Right hindlimb (tissue), 1 donor: Measurements from ENCODE around the gene LRRC66.

ENCODE experiments used
- DNase-seq: peaks from one replicate; pipeline ENCODE4 v3.0.0-alpha.2; 2018

LRRC66 gene, protein sequence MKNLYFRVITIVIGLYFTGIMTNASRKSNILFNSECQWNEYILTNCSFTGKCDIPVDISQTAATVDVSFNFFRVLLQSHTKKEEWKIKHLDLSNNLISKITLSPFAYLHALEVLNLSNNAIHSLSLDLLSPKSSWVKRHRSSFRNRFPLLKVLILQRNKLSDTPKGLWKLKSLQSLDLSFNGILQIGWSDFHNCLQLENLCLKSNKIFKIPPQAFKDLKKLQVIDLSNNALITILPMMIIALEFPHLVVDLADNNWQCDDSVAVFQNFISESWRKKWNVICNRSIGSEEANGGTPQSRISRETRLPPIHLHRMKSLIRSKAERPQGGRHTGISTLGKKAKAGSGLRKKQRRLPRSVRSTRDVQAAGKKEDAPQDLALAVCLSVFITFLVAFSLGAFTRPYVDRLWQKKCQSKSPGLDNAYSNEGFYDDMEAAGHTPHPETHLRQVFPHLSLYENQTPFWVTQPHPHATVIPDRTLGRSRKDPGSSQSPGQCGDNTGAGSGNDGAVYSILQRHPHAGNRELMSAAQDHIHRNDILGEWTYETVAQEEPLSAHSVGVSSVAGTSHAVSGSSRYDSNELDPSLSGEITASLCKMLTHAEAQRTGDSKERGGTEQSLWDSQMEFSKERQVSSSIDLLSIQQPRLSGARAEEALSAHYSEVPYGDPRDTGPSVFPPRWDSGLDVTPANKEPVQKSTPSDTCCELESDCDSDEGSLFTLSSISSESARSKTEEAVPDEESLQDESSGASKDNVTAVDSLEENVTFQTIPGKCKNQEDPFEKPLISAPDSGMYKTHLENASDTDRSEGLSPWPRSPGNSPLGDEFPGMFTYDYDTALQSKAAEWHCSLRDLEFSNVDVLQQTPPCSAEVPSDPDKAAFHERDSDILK

DNA sequence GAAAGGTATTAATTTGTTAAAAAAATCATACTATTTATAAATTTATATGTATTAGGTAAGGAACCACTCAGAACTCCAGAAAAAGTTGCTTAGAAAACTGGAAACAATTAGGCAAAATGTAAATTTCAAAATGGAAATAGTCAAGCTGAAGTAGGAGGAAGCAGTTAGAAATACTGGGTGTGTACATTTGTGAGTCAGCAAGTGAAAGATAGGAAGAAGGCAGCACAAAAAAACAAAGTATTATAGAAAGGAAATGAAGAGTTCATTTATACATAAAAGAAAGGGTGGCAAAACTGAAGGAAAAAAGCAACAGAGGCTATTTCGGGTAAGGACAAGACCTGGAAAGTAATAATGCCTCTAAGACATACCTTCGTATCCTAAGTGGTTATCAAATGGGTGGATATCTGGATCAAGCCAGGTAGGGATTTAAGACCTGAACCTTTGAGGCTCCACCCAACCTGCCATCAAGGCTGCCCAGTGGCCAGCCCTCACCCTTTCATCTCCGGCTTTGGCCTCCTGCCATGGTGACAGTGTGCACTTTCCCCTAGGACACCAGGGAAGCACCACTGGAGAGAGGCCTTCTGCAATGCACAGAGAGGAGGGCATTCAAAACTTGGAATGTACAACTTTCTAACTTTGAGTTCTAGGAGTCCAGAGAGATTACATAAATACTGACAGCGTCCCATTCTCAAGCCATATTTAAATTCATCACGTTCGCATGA, at the start of gene LRRC66:
Gene LRRC66, minus strand, starts transcription at position 428 of the 722 bp plus-strand sequence. CDS start 2,750 bp downstream, outside the sequence.
- DNase-seq: no peak

DNA sequence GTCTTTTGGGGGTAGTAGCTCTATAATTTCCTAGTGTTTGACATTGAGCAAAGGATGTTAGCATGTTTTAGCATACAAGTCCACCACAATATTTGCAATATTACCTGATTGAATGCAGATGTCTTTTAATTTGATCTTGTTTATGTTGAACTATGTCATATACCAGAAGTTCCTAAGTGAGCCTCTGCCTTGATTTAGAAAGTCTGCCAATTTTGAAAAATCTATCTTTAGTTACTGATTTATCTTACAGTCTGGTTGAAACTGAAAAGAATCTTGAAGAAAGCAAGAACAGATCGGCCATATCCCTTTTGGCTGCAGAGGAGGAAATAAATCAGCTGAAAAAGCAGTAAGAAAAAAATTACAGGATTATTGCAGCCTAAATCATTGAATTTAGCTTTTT, 49.4 kb upstream of the LRRC66 start:
- no peak for DNase-seq

DNA sequence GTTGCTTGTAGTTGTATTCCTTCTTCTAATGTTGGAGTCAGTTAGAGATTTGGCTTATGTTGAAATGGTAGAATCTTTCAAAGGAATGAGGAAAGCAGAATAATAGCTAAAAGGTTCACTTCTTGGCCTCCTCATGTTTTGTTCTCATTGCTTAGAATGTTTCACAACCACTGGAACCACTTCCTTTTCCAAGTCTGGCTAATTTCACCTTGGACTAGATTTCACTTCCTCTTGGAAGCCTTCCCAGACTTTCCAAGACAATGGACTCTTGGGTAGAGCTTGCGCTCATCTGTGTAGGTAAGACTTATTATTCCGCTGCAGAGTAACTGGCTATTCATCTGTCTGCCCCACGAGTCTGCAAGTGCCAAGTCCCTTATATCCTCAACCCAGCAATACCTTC, 39.2 kb upstream of the LRRC66 start:
- DNase-seq: peak; percentile 39

DNA sequence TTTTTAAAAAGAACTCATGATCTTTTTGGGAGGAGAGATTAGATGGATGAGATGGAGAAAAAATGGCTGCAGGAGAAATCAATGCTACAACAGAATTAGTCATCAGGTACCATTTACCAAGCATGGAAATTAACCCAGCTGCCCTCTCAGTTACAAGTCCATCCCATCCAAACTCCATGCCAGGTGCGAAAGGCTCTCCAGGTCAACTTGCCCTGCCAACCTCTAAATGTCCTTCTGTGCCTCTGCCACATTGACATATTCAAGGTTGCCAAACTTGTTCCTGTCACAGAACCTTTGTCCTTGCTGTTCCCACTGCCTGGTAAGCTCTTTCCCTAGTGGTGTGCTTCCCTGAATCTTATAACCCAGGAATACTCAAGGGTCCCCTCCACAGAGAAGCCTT, 38.1 kb upstream of the LRRC66 start:
- DNase-seq: no peak

DNA sequence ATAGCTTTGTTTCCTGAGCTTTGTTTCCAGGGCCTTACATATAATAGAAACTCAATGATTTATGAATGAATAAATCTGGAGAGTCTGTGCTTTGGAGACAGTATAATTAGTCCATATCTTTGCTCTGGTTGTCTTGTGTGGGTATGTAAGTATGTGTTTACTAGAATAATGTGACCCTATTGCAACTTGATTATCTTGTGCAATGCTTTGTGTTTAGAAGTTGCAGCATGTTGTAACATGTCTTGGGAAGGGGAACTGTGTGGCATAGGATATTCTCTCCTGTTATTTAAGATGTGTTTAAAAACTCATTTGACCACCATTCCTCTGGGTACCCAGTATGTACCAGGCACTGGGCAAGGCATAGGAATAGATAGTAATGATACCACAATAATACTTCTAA, 37.0 kb upstream of the LRRC66 start:
- DNase-seq: no peak

DNA sequence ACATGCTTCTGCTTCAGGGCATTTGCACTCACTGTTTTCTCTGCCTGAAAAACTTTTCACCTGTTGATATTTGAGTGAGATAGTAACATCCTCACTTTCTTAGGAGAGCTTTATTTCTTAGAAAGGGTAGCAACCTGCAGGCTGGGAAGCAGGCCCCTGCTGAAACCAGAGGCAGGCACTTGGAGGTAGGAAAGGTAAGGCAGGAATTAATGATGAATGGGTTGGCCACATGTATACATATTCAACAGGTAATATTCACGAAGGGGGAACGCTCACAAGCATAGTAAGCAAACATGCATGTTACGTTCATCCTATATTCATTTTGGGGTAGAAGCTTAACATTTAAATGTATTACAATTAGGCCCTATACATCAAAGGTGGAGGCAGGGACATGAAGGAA, 34.1 kb upstream of the LRRC66 start:
- no peak for DNase-seq

DNA sequence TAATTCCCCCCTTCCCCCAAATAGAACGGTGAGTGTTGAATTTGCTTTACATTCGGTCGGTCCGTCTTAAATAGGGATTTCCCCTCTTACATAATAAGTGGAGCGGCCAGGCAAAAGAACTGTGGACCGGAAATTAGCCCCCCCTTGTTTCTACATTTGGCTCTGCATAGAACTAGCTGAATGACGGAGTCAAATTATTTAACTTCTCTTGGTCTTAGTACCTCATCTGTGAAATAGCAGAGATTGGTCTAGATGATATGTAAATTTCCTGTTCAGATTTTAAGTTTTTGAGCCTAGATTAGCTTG, 32.3 kb upstream of the LRRC66 start:
- peak; percentile 23 for DNase-seq

DNA sequence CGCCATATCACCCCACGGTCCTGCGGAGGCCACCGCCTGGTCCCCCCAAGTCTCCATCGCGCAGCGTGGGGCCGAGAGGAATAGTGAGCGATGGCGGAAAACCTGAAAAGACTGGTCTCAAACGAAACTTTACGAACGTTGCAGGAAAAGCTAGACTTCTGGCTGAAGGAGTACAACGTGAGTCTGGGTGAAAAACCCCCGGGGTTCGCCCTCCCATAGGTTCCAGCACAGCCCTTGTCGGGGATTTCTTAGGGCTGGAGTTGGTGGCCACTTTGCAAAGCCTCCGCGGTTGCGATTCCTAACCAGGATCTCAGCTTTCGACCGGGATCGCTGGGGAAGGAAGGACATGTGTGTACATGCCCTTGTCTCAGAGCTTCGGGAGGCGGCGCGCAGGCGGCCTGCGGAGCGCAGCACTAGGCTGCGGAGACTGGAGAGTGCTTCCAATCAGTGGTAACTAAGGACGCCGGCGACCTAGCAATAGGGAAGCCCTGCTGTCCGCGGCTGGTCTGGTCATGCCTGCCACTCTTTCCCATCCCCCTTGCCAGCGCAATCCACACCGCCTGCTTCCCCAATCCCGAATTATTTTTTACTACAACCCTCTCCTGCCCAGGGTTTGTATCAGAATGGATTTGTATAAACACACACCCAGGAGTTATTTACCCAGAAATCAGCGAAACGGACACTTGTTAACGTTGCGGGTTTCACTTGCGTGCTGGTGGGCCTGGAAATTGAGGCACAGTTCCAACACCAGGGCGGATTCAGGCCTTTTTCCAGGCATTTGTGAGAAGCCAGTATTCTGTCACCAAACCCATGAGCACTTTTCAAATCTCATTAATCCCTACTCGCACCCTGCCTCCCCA, 31.7 kb upstream of the LRRC66 start:
- DNase-seq: peak; percentile 83

DNA sequence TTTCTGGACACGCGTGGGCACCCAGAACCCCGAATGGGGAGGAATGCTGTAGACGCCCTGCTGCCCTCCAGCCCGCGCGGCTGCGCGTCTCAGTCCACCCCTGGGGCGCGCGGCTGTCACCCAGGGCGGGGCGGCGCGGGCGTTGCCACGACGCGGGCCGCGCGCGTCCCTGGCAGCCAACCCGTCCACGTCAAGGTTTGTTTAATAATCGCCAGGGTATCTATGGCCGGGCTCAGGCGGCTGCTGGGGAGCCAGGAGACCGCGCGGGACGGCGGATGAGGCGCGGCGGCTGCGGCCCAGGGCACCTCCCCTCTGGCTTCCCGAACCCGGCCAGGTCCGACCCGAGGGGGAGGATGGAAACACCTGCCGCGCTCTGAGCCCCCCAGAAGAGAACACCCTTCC, 31.1 kb upstream of the LRRC66 start, which contains the start of gene SPATA18:
Gene SPATA18, plus strand, starts transcription at position 92 of the 402 bp plus-strand sequence. CDS start 401 bp downstream, outside the sequence.
- DNase-seq: peak; percentile 51

DNA sequence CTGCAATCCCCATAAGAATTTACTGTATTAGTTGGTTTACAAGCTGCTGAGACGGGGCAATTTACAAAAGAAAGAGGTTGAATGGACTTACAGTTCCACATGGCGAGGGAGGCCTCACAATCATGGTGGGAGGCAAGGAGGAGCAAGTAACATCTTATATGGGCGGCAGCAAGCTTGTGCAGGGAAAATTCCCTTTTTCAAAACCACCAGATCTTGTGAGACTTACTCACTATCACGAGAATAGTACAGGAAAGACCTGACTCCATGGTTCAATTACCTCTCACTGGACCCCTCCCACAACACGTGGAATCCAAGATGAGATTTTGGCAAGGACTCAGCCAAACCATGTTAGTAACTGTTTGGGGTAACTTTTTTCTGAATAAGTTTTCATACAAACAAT, 29.1 kb upstream of the LRRC66 start:
- no peak for DNase-seq

DNA sequence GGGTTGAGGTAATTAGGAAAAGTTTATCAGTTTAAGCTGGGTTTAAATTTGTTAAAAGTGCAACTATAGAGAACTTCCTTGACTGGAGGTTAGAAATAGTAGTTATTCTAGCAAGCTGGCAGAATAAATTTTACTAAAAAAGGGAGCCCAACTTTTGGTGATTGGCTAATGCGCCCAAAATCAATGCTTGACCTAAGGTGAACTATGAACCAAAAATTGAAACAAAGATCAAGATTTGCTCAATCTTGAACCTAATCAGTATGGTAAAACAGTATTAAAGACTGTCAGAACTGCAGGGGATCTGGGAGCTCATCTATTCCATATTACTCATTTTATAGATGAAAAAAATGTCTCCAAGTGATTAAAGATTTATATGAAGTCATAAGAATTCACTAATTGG, 24.9 kb upstream of the LRRC66 start:
- DNase-seq: no peak

DNA sequence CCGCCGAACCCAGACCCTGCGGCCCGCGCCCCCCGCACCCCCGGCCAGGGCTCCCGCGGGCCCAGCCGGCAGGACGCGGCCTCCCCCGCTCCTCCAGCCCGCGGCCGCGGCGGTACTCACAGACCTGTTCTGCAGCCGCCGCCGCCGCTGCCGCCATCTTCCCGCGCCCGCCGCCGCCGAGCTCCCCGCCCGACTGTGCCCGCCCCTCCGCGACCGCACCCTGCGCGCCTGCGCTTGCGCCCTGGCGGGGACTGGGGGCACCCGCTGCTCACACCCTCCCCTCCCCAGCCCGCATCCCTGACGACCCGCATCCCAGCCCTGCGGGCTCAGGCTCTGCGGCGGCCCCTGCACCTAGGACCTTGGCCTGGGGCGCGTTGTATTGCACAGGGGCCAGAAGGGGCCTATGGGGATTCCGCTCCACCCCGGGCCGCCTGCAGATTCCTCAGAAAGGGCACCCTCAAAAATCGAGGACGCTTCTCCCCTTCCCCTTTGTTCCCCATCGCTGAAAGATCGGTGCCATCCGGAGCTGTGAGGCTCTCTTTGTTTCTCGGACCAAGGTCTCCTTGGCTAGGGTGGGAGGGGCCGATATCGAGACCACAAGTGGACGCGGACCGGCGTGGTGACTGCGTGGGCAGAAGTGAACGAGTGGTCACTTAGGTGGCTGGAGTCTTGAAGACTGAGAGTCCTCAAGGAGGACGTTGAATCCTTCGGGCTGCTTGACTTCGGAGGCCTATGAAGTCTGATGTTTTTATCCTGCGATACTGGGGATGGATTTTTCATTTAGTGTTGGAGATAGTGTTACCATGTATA, 18.1 kb upstream of the LRRC66 start, which contains the start of gene SGCB:
Gene SGCB, minus strand, starts transcription at position 197 of the 810 bp plus-strand sequence. Its CDS starts 40 bp downstream, at position 157.
- peak; percentile 84 for DNase-seq

DNA sequence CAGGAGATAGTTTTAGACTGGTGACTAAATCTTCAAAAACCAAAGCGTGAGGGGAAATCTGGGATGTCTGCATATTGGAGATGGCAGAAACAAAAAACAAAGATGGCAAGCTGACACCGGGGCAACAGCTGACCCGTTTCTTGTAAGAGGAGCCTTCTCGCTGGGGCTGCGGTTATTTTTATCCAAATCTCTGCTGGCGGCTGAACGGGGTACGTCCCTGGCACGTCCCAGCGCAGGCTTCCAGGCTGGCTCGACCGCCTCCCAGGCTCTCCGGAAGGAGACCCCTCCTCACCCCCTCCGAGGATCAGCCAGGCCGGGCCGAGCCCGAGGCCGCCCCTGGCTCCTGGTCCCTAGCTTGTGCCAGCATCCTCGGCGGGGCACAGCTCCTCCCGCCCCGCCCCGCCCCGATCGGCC, 17.5 kb upstream of the LRRC66 start:
- peak; percentile 84 for DNase-seq

DNA sequence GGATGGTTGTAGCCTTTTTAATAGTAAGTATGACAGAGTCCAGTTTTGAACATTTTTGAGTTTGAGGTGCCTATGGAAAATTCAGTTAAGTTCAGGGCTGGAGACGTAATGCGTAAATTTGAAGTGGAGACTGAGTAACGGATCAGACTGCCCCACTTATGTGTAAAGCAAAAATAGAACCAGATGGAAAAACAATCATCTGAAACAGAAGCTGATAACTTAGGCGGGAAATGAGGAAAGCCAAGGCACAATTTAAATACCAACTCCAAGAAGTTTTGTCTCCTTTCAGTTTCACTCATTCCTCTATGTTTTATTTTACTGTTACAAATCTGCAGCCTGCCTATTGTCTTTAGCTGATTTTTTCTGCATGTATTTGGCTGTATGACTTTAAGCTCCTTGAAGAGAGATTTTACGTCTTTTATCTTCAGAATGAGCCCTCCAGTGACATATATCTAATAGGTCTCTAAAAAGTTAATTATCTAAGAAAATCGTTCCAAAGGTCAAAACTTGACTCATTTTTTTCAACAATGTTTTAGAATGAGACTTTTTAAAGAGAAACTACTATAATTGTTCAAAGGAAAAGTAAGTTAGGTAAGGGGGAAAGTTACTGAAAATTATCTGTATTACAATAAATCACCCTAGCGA, 16.8 kb upstream of the LRRC66 start:
- DNase-seq: no peak

DNA sequence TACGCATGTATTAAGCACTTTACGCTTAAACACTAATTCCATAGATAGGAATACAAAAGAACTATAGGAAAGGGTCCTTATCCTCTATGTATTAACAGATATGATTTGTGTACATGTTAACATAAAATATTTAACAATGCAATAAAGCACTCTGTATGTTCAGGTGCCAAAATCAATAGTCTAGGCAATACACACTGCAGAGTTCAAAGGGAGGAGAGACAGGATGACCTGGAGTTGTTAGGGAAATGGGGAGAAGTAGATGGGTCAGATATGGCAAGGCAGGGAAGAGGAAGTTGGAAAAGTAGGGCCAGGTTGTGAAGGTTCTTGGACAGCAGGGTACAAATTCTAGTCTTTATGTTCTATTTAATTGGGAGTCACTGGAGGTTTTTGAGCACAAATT, 15.0 kb upstream of the LRRC66 start:
- no peak for DNase-seq

DNA sequence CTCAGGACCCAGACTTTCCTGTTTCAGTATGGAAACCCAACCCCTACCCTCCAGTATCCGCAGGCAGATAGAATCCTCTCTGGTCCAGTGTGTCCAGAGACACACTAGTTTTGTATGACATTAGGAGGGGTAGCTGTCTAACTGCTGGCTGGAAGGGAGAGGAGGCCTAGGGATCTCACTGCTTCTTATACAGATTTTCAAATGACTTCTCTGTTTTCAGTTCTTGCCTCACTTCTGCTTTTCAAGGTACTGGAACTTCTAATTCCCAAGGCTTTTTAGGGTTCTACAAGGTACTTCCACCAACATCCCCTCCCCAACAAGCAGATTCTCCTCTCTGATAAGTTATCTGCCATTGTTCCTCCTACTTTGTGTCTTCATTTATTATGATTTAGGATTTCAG, 11.8 kb upstream of the LRRC66 start:
- no peak for DNase-seq

DNA sequence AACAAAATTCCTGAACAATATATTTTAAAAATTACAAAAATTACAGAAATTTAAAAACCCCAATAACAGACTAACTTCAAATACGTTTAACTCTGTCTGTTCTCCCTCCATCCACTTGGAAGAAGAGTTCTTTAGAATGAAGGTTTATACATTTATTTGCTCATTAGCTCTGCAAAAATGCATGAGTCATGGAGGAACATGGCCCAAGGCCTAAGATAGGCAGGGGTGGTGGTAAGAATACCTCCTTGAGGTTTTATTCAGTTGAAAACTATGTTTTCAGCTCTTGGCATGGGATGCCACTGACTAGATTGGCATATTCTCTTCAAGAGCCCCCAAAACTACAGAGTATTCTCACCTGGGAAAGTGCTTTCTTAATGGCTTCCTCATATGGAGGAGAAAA, 8.8 kb upstream of the LRRC66 start:
- no peak for DNase-seq

DNA sequence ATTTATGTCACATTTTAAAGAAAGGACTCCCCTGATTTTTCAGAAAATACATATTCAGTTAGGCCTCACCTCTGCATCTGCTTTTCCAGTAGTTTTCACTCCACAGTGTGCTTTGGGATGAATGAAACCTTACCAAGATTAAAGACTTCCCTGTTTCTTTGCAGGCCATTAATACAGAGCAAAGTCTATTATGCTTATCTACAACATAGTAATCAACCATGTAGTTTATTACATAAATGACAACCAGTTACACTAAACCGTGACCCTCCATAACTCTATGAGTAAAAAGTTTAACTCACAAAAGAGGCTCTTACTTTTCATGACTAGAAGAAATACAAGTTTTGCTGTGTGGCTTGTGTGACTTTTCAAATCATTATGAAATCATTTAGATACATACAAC, 2.3 kb downstream of the LRRC66 start:
- no peak for DNase-seq

DNA sequence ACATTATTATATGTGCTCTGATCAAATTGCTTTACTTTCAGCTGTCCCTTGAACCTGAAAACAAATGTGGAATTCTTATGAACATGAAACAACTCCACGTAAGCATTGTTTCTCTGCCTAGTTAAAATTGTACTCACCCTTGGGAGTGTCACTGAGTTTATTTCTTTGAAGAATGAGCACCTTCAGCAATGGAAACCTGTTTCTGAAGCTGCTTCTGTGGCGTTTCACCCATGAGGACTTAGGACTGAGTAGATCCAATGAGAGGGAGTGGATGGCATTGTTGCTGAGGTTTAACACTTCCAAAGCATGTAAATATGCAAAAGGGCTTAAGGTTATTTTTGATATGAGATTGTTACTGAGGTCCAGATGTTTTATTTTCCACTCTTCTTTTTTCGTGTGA, 3.2 kb downstream of the LRRC66 start:
- DNase-seq: no peak

DNA sequence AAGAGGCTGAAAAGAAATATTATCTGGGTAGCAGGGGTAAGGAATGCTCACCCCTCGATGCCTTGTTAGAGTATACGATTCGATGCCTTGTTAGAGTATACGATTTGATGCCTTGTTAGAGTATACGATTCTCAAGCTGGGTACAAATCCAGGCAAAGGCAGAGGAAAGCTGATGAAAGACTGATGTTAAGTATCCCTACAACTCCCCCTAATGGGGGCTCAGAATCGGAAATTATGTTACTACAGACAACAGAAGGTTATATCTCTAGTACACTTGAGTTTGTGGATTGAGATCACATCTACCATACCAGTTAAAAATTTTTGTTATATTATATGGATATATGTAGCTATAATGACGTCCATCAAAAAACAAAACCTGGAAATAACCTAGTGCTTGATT, 4.8 kb downstream of the LRRC66 start:
- DNase-seq: no peak

DNA sequence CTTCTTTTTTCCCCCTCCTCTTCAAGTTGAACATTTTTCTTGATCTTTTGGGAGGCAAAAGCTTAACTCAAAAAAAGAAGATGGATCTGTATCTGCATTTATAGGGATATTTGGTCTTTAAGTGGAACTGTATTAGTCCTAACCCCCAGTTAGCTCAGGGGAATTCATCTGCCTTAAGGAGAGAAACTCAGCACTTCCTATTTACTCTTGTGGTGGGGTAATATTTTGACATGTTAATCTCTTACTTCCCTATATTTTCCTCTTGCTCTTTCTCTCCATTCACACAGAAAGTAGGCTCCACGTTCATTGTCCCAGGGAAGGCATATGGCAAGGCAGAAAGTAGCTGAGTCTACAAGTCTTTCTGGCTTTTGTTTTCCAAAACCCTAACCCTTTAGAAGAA, 5.3 kb downstream of the LRRC66 start:
- no peak for DNase-seq
